GM18498 (cell line): Measurements from ENCODE around the gene NRG2.

Experiments
- ATAC-seq: cut with Tn5 transposase; IDR thresholded peaks from one replicate; pipeline ENCODE4 v1.9.1; 2021; ENCODE audit warnings: mild to moderate bottlenecking, moderate library complexity; ENCODE audit not compliant: unreplicated experiment

The NRG2 gene

DNA sequence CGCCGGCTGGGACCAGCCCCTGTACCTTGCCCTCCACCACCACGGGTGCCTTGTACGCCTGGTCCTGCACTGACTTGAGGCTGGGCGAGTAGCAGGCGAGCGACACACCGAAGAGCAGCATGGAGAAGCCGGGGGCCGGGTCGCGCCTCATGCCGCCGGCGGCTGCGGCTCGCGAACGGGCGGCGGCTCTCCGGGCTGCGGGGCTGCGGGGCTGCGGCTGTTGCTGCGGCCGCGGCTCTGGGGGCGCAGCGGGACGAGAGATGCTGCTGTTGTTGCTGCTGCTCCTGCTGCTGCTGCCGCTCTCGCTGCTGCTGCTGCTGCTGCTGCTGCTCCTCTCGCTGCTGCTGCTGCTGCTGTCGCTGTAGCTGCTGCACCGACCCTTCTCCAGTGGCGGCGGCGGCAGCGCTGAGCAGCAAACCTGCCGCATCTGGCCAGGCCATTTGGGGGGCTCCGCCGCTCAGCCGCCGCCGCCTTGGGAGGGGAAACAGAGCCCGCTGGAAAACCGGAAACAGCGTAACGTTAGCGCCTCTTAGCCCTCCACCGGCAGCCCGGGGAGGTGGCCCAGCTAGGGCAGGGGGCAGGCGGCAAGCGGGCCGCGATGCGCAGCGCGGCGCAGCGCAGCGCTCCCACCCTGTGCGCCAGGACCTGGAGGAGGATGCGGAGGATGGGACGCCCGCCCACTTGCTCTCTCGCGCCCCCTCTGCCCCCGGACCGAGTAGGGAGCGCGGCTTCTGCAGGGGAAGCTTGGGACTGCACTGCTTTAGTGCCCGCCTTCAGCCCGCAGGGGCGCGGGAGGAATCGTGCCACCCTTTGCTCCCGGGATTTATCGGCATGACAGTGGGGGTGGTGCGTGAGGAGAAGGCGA, at the start of gene NRG2:
Gene NRG2 (minus strand): TSS at position 657 of the 865 bp plus-strand sequence.
- ATAC-seq: peak; percentile 68

DNA sequence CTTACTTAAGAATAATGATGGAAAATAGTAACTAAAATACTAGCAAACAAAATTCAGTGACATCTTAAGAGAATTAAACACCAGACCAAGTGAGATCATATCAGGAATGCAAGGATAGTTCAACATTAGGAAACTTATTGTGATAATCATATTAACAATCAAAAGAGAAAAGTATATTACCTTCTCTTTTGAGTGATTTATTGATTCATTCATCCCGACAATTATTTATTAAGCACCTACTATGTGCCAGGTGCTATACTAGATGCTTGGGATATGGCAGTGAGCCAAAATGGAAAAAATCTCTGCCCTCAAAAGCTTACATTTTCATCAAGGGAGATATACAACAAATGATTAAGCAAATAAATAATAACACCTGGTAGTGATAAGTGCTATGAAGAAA, 47.2 kb upstream of the NRG2 start:
- ATAC-seq: no peak

DNA sequence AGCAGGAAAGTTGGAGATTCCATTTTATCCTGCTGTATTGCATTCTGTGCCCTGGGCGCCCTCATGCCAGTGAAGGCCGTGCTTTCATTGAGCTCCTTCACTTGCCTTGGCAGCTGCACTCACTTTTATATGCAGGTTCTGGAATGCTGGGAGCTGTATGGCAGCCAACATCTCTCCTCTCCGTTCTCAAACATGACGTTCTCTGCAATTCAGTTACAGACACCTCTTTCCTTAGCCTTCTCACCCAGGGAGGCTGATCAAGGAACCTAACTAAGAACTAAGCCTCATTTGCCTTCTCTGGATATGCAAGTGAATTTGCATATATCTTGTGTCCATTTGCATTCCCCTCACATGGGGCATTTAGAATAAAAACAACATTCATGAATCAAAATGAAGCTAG, 41.4 kb upstream of the NRG2 start:
- no peak for ATAC-seq

DNA sequence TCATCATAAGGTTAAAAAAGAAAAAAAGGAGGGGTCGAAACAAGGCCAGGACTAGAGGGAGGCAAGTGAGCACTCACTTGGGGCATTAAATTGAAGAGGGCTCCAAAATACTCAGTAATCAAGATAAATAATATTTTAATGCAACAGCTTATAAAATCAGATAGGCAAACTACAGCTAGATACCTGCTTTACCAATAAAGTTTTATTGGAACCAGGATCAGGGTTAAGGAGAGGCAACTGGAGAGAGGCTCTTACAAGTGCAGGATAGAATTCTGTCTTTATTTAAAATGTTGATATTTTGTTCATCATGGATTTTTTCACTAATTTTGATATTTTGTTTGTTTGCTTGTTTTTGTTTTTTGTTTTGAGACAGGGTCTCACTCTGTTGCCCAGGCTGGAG, 40.6 kb upstream of the NRG2 start:
- no peak for ATAC-seq

DNA sequence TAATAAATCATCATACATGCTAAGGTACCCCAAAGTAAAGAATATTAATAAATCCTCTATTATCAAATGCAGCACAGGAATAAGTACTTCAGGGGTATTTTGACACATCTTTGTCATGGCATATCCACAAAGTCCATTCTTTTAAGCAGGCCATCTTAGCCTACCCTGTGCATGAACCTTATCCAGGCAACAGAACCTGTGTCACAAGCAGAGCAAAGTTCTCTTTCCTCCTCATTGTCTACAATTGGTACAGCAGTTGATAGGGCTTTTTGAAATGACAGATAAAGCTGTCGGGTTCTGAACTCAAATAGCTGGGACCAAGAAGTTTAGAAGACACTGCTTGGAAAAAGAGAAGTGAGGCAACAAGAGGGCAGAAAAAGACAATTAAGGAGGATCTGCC, 40.0 kb upstream of the NRG2 start:
- ATAC-seq: no peak

DNA sequence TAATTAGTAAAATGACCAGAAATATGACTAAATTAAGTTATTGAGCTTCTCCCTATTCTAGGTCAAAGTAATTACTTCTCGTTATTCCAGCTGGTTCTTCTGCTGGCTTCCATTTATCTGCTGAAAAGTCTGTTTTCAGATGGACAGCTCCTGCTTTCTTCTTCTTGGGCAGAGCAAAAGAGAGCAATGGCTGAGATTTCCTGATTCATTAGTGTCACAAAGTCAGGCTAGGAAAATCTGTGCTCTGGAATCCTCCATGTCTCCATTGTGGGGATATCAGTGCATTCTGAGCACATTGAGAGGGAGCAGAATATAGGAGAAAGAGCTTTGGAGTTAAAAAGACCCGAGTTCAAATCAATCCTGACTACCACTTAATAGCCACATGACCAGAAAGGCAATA, 33.7 kb upstream of the NRG2 start:
- no peak for ATAC-seq

DNA sequence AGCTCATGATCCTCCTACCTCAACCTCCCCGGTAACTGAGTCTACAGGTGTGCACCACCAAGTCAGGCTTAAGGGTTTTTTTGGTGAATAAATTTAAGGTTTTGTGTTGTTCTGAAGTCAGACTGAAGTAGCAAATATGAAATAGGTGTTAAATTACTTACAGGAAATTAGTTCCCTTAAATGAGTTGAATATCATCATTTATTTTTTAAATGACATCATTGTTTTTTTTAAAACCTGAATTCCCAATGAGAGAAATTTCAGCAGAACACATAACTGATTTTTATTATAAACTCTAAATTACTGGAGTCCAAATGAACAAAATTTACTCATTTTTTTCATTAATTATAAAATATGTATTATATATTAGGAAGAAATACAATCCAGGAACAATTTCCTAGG, 33.0 kb upstream of the NRG2 start:
- ATAC-seq: no peak

DNA sequence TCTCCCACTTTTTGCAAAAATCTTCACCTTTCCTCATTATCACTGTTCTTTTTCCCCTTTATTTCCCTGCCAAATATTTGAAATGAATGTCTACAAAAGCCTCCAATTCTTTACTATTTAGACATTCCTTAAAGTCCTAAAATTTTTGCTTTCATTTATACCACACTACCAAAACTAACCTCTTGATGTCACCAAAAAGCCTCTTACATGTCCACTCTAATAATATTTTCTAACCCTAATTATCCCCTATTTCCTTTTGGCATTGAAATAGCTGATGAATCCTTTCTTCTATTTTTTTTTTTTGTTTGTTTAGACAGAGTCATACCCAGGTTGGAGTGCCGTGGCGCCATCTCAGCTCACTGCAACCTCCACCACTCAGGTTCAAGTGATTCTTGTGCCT, 32.3 kb upstream of the NRG2 start:
- ATAC-seq: no peak

DNA sequence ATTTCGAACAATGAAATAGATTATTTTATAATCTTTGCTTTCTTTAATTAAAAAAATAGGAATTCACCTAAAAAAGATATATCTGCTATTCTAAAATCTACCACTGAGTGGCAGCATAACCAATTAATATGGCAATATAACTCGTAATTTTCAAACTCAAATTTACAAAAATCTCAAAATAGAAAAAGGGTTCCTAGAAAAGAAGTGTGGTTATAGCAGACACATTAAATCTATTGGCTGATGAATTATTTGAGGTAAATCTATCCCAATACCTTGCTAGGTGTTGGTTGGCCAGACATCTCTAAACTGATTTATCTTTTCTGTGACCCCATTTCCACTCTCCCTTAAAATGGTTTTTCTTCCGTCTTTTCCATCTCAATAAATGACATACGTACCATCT, 30.2 kb upstream of the NRG2 start:
- ATAC-seq: no peak

DNA sequence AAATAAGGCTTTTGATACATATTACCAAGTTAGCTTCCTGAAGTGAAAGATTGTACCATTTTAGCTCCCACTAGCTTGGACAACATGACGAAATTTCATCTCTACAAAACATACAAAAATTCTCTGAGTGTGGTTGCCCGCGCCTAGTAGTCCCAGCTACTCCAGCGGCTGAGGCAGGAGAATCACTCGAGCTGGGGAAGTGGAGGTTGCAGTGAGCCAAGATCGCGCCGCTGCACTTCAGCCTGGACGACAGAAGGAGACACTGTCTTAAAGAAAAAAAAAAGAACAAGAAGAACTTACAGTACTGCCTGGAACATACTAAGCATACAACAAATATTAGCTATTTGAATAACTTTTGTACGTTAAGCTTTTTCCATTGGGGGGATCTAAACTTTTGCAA, 29.7 kb upstream of the NRG2 start:
- ATAC-seq: no peak

DNA sequence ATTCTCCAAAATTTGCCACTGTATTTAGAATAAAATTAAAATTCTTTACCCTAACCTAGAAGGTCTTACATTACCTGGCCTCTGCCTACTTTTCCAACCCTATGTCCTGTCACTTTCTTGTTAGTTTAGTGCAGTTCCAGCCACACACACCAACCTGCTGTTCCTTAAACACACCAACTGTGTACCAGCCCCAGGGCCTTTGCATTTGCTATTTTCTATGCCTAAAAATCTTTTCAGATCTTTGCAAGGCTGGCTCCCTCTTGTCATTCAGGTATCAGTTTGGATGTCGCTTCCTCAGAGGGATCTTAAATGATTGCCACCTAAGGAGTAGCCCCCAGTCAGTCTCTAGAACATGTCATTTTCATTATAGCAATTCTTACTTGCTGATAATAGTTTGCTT, 17.7 kb upstream of the NRG2 start:
- no peak for ATAC-seq

DNA sequence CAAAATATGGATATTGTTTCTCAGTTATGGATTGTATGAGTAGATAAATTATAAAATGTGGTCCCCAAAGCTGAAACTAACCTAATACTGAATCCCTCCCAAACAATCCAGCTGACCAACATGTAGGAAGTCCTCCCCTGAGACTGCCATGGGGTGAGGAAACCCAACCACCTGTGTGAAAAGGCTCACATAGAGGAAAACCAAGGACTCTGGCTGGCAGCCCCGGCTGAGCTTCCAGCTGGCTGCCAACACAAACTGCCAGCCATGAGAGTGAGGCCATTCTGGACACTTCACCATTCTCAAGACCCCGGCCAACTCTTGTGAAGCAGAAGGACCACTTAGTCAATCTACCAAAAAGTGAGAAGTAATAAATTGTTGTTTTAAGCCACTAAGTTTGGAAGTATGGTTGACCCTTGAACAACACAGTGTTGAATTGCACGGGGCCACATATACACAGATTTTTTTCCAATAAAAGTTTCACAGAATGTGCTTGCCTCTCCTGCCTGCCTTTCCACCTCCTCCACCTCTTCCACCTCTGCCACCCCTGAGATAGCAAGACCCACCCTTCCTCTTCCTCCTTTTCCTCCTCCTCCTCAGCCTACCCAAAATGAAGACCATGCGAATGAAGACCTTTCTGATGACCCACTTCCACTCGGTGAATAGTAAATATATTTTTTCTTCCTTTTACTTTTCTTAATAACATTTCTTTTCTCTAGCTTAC, 15.3 kb upstream of the NRG2 start:
- no peak for ATAC-seq

DNA sequence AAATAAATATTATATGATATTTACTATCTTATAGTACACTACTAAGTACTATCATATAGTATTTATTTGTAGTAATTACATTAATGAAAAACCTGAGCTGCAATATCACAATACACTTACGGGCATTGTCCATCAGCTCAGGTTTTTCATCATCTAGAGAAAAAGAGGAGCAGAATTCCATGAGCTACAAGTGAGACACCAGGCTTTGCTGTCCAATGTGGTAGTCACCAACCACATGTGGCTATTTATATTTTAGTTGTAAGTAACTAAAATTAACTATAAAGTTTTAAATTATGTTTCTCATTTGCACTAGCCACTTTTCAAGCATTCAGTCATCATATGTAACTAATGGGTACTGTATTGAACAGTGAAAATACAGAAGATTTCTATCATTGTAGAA, 13.8 kb upstream of the NRG2 start:
- no peak for ATAC-seq

DNA sequence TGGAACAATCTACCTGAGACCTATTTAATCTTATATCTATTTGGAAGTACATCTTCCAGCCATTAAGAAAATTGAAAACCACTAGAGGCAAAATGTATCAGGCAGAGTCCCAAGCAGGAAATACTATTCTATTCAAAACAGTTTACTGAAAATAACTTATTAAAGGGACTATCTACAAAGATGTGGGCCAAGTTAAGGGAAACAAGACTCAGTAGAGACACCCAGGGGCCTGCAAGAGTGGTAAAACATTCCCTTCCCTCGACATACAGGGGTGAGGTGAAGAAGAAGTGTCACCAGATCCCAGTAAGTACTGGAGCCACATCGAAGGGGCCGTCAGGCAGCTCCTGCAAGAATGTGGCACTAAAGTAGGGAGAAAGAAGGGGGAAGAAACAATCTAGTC, 12.1 kb upstream of the NRG2 start:
- ATAC-seq: no peak

DNA sequence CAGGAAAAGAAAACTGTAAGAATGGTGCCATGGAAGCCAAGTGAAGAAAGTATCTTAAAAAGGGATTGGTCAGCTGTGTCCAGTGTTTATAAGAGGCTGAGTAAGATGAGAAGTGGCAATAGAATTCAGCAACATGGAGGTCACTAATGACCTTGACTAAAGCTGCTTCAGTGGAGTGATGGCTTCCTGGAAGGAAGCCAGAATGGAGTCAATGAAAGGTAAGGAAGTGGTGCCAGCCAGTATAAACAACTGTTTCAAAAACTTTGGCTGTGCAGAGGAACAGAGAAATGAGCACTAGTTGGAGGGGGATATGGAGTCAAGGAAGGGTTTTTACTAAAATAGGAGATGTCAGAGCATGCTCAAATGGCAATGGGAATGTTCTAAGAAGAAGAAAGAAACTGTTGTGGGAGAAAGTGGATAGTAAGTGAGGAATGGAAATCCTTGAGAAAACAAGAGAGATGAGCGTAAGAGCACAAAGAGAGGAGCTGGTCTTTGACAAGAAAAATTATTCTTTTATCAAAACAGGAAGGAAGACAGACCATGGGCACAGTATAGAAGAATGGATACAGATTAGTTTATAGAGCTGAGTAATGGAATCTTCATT, 11.1 kb upstream of the NRG2 start:
- no peak for ATAC-seq

DNA sequence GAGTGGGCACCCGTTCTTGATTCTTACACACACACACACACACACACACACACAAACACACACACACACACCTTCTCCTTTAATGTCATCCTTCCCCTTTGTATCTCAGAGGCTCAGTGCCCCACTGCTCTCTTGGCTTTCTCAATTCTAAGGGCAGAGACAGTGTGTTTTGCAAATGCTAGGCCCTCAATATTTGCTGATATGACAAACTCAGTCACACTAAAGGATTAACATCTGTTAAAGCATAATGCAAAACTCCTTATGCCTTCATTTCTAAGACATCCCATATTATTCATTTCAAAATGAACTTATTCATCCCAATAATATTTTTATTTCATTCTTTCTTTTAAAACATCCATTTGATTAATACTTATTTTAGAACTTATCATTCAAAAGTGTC, 8.9 kb upstream of the NRG2 start:
- no peak for ATAC-seq

DNA sequence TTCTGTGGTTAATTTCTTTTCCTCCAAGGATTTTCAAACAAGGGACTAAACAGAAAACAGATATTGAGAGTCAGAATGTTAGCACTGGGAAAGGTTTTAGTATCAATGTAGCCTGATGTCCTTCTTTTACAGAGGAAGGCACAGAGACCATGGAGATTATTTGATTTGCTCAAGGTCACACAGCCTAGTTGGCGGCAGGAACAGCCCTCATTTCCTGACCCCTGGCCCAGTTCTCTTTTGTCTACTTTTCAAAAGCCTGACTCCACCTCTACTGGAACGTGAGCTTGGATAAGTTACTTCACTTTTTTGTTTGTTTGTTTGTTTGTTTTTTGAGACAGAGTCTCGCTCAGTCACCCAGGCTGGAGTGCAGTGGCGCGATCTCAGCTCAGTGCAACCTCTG, 6.6 kb upstream of the NRG2 start:
- no peak for ATAC-seq

DNA sequence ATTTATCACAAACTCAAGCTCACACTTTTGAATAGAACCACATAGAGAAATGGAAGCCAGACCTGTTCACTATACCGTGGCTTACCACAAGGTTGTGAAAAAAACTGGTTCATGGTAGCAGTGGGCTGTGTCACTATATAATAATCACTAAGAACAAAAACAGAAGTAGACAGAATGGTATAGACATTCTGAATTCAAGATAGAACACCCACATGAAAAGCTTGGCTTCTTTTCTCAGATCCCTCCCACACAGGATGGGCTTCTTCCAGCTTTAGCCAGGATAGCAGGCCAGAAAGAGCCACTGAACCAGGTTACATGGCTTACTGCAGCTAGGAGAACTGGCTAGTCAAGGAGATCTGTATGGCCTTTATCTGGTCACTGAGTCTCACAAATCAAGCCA, 6.1 kb upstream of the NRG2 start:
- no peak for ATAC-seq

DNA sequence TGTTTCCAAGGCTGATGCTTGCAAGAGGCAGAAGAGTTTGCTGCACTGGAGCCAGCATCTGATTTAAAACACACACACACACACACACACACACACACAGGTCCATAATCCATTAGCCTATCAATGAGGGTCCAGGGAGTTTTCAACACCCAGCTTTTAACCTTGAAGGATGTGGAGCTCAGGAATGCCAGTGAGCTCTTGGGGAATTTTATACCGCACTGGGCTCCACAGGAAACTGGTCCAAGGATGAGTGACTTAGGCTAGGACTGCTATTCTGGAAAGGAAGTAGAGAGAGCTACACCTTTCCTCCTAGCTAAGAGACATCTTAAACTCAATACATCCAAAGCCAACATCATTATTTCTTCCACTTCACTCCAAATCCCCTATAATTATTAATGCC, 942 bp upstream of the NRG2 start:
- ATAC-seq: no peak

DNA sequence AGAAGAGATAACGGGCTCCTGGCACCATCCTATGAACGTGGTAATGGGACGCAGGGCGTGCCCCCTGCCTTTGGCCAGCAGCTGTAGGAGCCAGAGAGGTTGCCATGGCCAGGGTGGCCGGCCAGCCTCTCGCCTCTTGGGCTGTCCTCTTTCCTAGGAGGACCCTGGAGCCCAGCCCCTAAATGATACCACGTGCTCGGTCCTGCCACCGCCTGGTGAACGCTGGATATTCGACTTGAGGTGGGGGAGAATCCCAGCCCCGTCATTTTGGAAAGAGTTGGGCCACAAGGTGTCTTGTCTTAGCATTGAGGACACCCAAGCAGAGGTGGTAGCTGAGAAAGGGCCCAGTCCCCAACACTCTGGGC, 391 bp upstream of the NRG2 start:
- peak; percentile 24 for ATAC-seq

DNA sequence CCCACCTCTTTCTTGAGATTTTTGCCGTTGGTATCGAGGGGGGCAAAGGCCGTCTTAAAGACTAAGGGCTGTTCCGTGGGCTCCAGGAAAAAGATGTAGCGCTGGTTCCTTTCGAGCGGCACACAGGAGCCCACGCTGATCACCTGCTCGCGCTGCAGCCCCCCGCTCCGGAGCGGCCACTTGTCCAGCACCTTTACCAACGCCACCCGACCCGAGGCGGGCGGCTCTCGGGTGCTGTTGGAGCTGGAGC, 781 bp downstream of the NRG2 start:
- no peak for ATAC-seq
